SK-N-SH (cell line): ENCODE measurements around the gene AGMO. TPM values are rescaled to one million over a fixed set of nuclear protein-coding genes. Genes with fewer than 3 reads are reported as not detected.
A peak's percentile ranks its signal among the peaks of the same experiment; 100 is the strongest.

Experiments used
- CTCF ChIA-PET: fragments of 300-600, 350-600 bp; formaldehyde crosslinking; extraction: SDS; loops from one replicate; lab custom pipeline; 2021; lab: Yijun Ruan, JAX
- POLR2A ChIA-PET: fragments of 350-600 bp; sonication (Branson Sonifier 250); formaldehyde crosslinking; extraction: SDS; loops from one replicate; lab custom pipeline; 2020; ENCODE audit warnings: antibody characterized with exemption, inconsistent platforms; lab: Yijun Ruan, JAX
- DNase-seq: peaks from one replicate; pipeline ENCODE4 v3.0.0; 2012
- H2AFZ ChIP-seq: fragments of 200-600 bp; sonication (generic); 2 replicates; pipeline ENCODE4 v1.8.1; 2016; ENCODE audit warnings: antibody characterized with exemption, mild to moderate bottlenecking, low read depth
- H3F3A ChIP-seq: fragments of 200-600 bp; sonication (generic); replicated peaks from 2 replicates; pipeline ENCODE3; 2016; ENCODE audit warnings: antibody characterized with exemption, mild to moderate bottlenecking; ENCODE audit not compliant: insufficient read depth
- H3K27ac ChIP-seq, 2 experiments: fragments of 200-500 bp in 1 of 2; fragments of 200-600 bp in 1 of 2; sonication (Bioruptor generic) in 1 of 2; sonication (generic), shearing (Covaris generic) in 1 of 2; 2 replicates each; pipeline versions ENCODE4 v1.5.1 to v1.6.1; 2014 to 2016; ENCODE audit warnings: low read depth in 2 of 2, inconsistent platforms in 1 of 2, low read length in 1 of 2, mild to moderate bottlenecking in 1 of 2, mixed read lengths in 1 of 2
- H3K27me3 ChIP-seq: fragments of 200-600 bp; sonication (generic), shearing (Covaris generic); 2 replicates; pipeline ENCODE4 v1.6.1; 2016; ENCODE audit warnings: mixed run types; ENCODE audit not compliant: insufficient read depth
- H3K36me3 ChIP-seq, 2 experiments: fragments of 200-500 bp in 1 of 2; fragments of 200-600 bp in 1 of 2; sonication (Bioruptor generic) in 1 of 2; sonication (generic) in 1 of 2; replicated peaks in 1 of 2; 2 replicates each; pipeline versions ENCODE3 to v1.5.1; 2014 to 2016; ENCODE audit warnings: low read length in 1 of 2, mild to moderate bottlenecking in 1 of 2; ENCODE audit not compliant: insufficient read depth in 2 of 2, control insufficient read depth in 1 of 2
- H3K4me1 ChIP-seq, 2 experiments: fragments of 200-500 bp in 1 of 2; fragments of 200-600 bp in 1 of 2; sonication (Bioruptor generic) in 1 of 2; sonication (generic), shearing (Covaris generic) in 1 of 2; 2 replicates each; pipeline versions ENCODE4 v1.5.1 to v1.6.1; 2014 to 2016; ENCODE audit warnings: low read depth in 1 of 2, low read length in 1 of 2, mixed run types in 1 of 2; ENCODE audit not compliant: insufficient read depth in 2 of 2, control insufficient read depth in 1 of 2
- H3K4me2 ChIP-seq: fragments of 200-600 bp; sonication (generic), shearing (Covaris generic); 2 replicates; pipeline ENCODE4 v1.6.1; 2017; ENCODE audit warnings: mixed run types
- H3K4me3 ChIP-seq, 2 experiments: fragments of 200-500 bp in 1 of 2; fragments of 200-600 bp in 1 of 2; sonication (Bioruptor generic) in 1 of 2; sonication (generic), shearing (Covaris generic) in 1 of 2; 2 replicates each; pipeline versions ENCODE4 v1.5.1 to v1.8.1; 2014 to 2016; ENCODE audit warnings: low read depth in 2 of 2, inconsistent platforms in 1 of 2, low read length in 1 of 2, mild to moderate bottlenecking in 1 of 2, mixed read lengths in 1 of 2, moderate library complexity in 1 of 2
- H3K79me2 ChIP-seq: fragments of 200-600 bp; sonication (generic); 2 replicates; pipeline ENCODE4 v1.8.1; 2017; ENCODE audit warnings: mild to moderate bottlenecking; ENCODE audit not compliant: insufficient read depth
- H3K9ac ChIP-seq: fragments of 200-600 bp; sonication (generic); 2 replicates; pipeline ENCODE4 v1.6.1; 2017; ENCODE audit warnings: mixed run types
- H3K9me2 ChIP-seq: fragments of 200-600 bp; sonication (generic); 2 replicates; pipeline ENCODE4 v1.6.1; 2017; ENCODE audit warnings: mixed run types
- H3K9me3 ChIP-seq: fragments of 200-600 bp; sonication (generic); 2 replicates; pipeline ENCODE4 v1.6.1; 2017; ENCODE audit warnings: mixed run types, mild to moderate bottlenecking, moderate library complexity
- H4K20me1 ChIP-seq: fragments of 200-600 bp; sonication (generic); 2 replicates; pipeline ENCODE4 v1.6.1; 2017; ENCODE audit warnings: mild to moderate bottlenecking, mixed run types; ENCODE audit not compliant: insufficient read depth
- CHD2 ChIP-seq: fragments of 150-350 bp; IDR thresholded peaks from 2 replicates; pipeline ENCODE4 v1.6.1; 2018; ENCODE audit warnings: low read length; ENCODE audit not compliant: partially characterized antibody
- ELF1 ChIP-seq: IDR thresholded peaks from 2 replicates; pipeline ENCODE4 v1.4.0; 2012
- EZH2phosphoT487 ChIP-seq: fragments of 200-600 bp; sonication (generic); IDR thresholded peaks from 2 replicates; pipeline ENCODE4 v1.6.1; 2017; ENCODE audit warnings: low read depth, mixed run types, mild to moderate bottlenecking, antibody characterized with exemption, moderate library complexity, borderline replicate concordance
- FOSL2 ChIP-seq: IDR thresholded peaks from 2 replicates; pipeline ENCODE4 v1.4.0; 2012; ENCODE audit warnings: low read depth, mild to moderate bottlenecking, moderate library complexity, borderline replicate concordance
- FOXJ3 ChIP-seq: sonication (generic); formaldehyde crosslinking; IDR thresholded peaks from 2 replicates; pipeline ENCODE4 v1.5.1; 2020; ENCODE audit warnings: mild to moderate bottlenecking, missing genetic modification reagents
- GATA2 ChIP-seq: sonication (generic); formaldehyde crosslinking; IDR thresholded peaks from 2 replicates; pipeline ENCODE4 v1.5.0; 2020; ENCODE audit warnings: mild to moderate bottlenecking, missing genetic modification reagents
- JUND ChIP-seq: IDR thresholded peaks from 2 replicates; pipeline ENCODE4 v1.4.0; 2012
- MAX ChIP-seq: IDR thresholded peaks from 2 replicates; pipeline ENCODE4 v1.4.0; 2012; ENCODE audit warnings: low read depth
- MEF2A ChIP-seq: IDR thresholded peaks from 2 replicates; pipeline ENCODE4 v1.4.0; 2012; ENCODE audit warnings: low read depth, borderline replicate concordance
- MXI1 ChIP-seq: IDR thresholded peaks from 2 replicates; pipeline ENCODE4 v1.6.1; 2012; ENCODE audit warnings: mild to moderate bottlenecking, low read depth, low read length, improper control_type of control experiment
- NFIC ChIP-seq: IDR thresholded peaks from 2 replicates; pipeline ENCODE4 v1.4.0; 2012; ENCODE audit warnings: borderline replicate concordance
- SIN3A ChIP-seq: IDR thresholded peaks from 2 replicates; pipeline ENCODE4 v1.6.1; 2012; ENCODE audit warnings: low read depth, mild to moderate bottlenecking, low read length, moderate library complexity, borderline replicate concordance
- USF2 ChIP-seq: fragments of 150-350 bp; IDR thresholded peaks from 2 replicates; pipeline ENCODE4 v1.6.1; 2017; ENCODE audit warnings: antibody characterized with exemption, low read length, low read depth, borderline replicate concordance
- WGBS: methylation state at CpG from one replicate; pipeline ENCODE4 v1.1.6; 2017; ENCODE audit warnings: low lambda C conversion rate; 5-methylcytosine and 5-hydroxymethylcytosine counted together
- polyA plus RNA-seq, 3 experiments: library from polyadenylated mRNA; depleted of rRNA; stranded (reverse); fragments of >200 nt; gene quantifications; 2 replicates each; pipeline ENCODE4 v1.2.3, GENCODE V29; 2012
- TF ChIP-seq, protein P1 (sequence below): IDR thresholded peaks from 2 replicates; pipeline ENCODE4 v1.4.0; 2012; ENCODE audit warnings: low read depth, borderline replicate concordance
- TF ChIP-seq, protein P2 (sequence below): IDR thresholded peaks from 2 replicates; pipeline ENCODE4; 2012

Gene AGMO
- polyA plus RNA-seq, 1 of the 3 experiments (the other 2 are of a cell fraction): 0.05 TPM

DNA sequence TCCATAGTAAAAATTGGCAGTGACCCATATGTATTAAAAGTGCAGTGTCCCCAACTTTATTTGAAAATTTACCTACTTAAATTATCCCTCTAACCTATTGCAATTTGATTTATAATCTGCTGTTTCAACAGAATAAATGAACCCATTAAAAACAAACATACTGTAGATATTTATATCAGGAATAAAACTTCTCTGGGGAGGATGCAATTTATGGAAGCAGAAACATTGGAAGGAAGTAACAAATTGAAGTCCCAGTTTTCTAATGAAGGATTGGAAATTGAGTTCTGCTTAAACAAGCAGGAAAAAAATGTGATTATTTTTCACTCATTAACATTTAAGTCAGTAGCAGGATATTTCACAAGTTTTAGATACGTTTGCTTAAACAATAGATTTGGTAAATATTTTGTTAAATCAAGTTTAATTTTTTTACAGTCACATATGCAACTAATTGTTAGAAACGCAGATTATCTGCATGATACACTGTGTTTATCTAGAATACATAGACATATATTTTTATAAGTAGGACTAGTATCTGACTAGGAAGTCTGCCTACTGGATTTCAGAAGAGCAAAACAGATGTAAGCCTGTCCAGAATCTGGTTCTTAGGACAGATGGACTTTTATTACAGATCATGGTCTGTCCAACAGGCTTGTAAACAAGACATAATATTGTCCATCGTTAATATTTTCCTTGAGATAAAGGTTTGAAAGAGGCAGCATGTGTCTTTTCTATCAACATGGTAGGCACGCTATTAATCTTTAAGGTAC, 5.3 kb downstream of the AGMO start:
- ChIA-PET CTCF (interaction anchor here (2.2 kb wide), 1 partner anchor 229 kb away, joined by 10 read pairs; no protein-coding TSS in a partner anchor), POLR2A (no interaction called here)
- H3K9me3 ChIP-seq: no peaks in the 10 kb centered on the region
- no peak for TF ChIP-seq MEF2A
- no peak for TF ChIP-seq CHD2
- TF ChIP-seq MXI1: no peak
- TF ChIP-seq USF2: no peak
- no peak for TF ChIP-seq MAX
- TF ChIP-seq, protein P1, sequence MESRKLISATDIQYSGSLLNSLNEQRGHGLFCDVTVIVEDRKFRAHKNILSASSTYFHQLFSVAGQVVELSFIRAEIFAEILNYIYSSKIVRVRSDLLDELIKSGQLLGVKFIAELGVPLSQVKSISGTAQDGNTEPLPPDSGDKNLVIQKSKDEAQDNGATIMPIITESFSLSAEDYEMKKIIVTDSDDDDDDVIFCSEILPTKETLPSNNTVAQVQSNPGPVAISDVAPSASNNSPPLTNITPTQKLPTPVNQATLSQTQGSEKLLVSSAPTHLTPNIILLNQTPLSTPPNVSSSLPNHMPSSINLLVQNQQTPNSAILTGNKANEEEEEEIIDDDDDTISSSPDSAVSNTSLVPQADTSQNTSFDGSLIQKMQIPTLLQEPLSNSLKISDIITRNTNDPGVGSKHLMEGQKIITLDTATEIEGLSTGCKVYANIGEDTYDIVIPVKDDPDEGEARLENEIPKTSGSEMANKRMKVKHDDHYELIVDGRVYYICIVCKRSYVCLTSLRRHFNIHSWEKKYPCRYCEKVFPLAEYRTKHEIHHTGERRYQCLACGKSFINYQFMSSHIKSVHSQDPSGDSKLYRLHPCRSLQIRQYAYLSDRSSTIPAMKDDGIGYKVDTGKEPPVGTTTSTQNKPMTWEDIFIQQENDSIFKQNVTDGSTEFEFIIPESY: no peak
- TF ChIP-seq FOSL2: no peak
- TF ChIP-seq ELF1: no peak
- no peak for TF ChIP-seq JUND
- TF ChIP-seq EZH2phosphoT487: no peak
- TF ChIP-seq SIN3A: no peak
- no peak for TF ChIP-seq GATA2 (CRISPR knock-in tag)
- TF ChIP-seq FOXJ3 (CRISPR knock-in tag): no peak
- TF ChIP-seq, protein P2, sequence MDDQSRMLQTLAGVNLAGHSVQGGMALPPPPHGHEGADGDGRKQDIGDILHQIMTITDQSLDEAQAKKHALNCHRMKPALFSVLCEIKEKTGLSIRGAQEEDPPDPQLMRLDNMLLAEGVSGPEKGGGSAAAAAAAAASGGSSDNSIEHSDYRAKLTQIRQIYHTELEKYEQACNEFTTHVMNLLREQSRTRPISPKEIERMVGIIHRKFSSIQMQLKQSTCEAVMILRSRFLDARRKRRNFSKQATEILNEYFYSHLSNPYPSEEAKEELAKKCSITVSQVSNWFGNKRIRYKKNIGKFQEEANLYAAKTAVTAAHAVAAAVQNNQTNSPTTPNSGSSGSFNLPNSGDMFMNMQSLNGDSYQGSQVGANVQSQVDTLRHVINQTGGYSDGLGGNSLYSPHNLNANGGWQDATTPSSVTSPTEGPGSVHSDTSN: no peak
- no peak for TF ChIP-seq NFIC
- H3K9me2 ChIP-seq: no peaks in the 10 kb centered on the region
- no peak overlapping the region for H3K4me3 ChIP-seq
- H3K27ac ChIP-seq: no peak overlapping the region
- H4K20me1 ChIP-seq: no peaks in the 10 kb centered on the region
- no peak for DNase-seq
- H3K4me1 ChIP-seq: peaks cover 3 to 10% of the 10 kb centered on the region in 2 experiments; a peak in 3 of 4 replicates
- H3K36me3 ChIP-seq: no peaks in the 10 kb centered on the region
- H3K4me2 ChIP-seq: no peak overlapping the region
- H3K79me2 ChIP-seq: no peaks in the 10 kb centered on the region
- H2AFZ ChIP-seq: 0 out of 2 replicates have a peak overlapping the region, but pooled peaks have one; percentile 26
- H3F3A ChIP-seq: peaks cover 3% of the 10 kb centered on the region
- H3K9ac ChIP-seq: no peak overlapping the region
- no peaks in the 10 kb centered on the region; the same call in 1 of the 2 replicates for H3K27me3 ChIP-seq
- 41% methylated on average over 4 of the region's 4 CpGs for WGBS
